Activated CD4-positive, alpha-beta T cell treated with anti-CD3 and anti-CD28 coated beads for 36 hours (primary cell): ENCODE results near the gene PRR15. TPM values are rescaled to one million over a fixed set of nuclear protein-coding genes. Genes with fewer than 3 reads are reported as not detected.
"Not testable (repeated sequence)": the region's sequence is repeated elsewhere in the genome, so short reads cannot be mapped to it uniquely, and the experiment has no call there.

ENCODE experiments used
- ATAC-seq: fragments of 200-7000 bp; cut with Tn5 transposase; one replicate; pipeline ENCODE4 v1.10.0; 2021; ENCODE audit warnings: mild to moderate bottlenecking, moderate library complexity
- CTCF ChIA-PET: fragments of 350-600 bp; sonication (Branson Sonifier 250); formaldehyde crosslinking; loops from one replicate; lab custom pipeline; 2021; ENCODE audit warnings: antibody characterized with exemption; lab: Charles Lee
- POLR2A ChIA-PET: fragments of 350-600 bp; sonication (Branson Sonifier 250); formaldehyde crosslinking; loops from one replicate; lab custom pipeline; 2021; ENCODE audit warnings: antibody characterized with exemption, inconsistent platforms; lab: Charles Lee
- DNase-seq: peaks from one replicate; pipeline ENCODE4 v3.0.0-alpha.2; 2020
- H3K27ac Mint-ChIP-seq: one replicate; pipeline ENCODE4 v1.8.0; 2021; ENCODE audit warnings: mixed read lengths
- H3K27me3 Mint-ChIP-seq: one replicate; pipeline ENCODE4 v1.8.0; 2021; ENCODE audit warnings: mixed read lengths
- H3K36me3 Mint-ChIP-seq: one replicate; pipeline ENCODE4 v1.8.0; 2021; ENCODE audit warnings: low read depth, mixed read lengths
- H3K4me1 Mint-ChIP-seq: one replicate; pipeline ENCODE4 v1.8.0; 2021; ENCODE audit warnings: mixed read lengths
- H3K4me3 Mint-ChIP-seq: one replicate; pipeline ENCODE4 v1.8.0; 2021; ENCODE audit warnings: mild to moderate bottlenecking, moderate library complexity, mixed read lengths
- H3K9me3 Mint-ChIP-seq: one replicate; pipeline ENCODE4 v1.8.0; 2021; ENCODE audit warnings: low read depth, mixed read lengths
- intact Hi-C, 2 experiments: fragments of 100-400 bp; cut with DNase I in 1 of 2; cut with micrococcal nuclease in 1 of 2; formaldehyde crosslinking; loops; one replicate each; pipeline versions ENCODE4 v1.14.2 to v1.15.1; 2022 to 2024; cut with DNase I, micrococcal nuclease
- total RNA-seq, 2 experiments: library from RNA; stranded (reverse); gene quantifications; one replicate each; pipeline ENCODE4 v1.2.3, GENCODE V29; 2021

Gene PRR15
- not detected for total RNA-seq

- no peaks in the 10 kb centered on the region for H3K9me3 Mint-ChIP-seq
- no peaks in the 10 kb centered on the region for H3K36me3 Mint-ChIP-seq
- H3K4me3 Mint-ChIP-seq: peak within 1 kb of the TSS; percentile 70
- ATAC-seq (peak; percentile 33), DNase-seq (peak; percentile 43)
- peaks cover 60% of the 10 kb centered on the region for H3K27me3 Mint-ChIP-seq
- ChIA-PET CTCF (no interaction called here), POLR2A (no interaction called here)
- no peak within 1 kb of the TSS for H3K27ac Mint-ChIP-seq
- peaks cover 15% of the 10 kb centered on the region for H3K4me1 Mint-ChIP-seq
- intact Hi-C loops: loop anchor here in 1 of 2 experiments (10.0 kb wide), 1 partner anchor 609 kb away; the partner anchor contains the start of gene TRIL
Observed at GRCh38 chr7:29563590-29564495, at the start of gene PRR15. TSS of gene PRR15 (plus strand) at chr7:29563835. CDS start at chr7:29566330, 2,495 bp downstream.

GRCh38 chr7:29516491-29516890, 47.1 kb upstream of the PRR15 start:
- H3K4me1 Mint-ChIP-seq: no peaks in the 10 kb centered on the region
- peaks cover 2% of the 10 kb centered on the region for H3K9me3 Mint-ChIP-seq
- no peaks in the 10 kb centered on the region for H3K36me3 Mint-ChIP-seq
- no peak for DNase-seq
- POLR2A ChIA-PET: no interaction called here
- no peak for ATAC-seq
- H3K27ac Mint-ChIP-seq: no peak overlapping the region
- intact Hi-C loops: no loop called here
- H3K27me3 Mint-ChIP-seq: no peaks in the 10 kb centered on the region
- no peak overlapping the region for H3K4me3 Mint-ChIP-seq
- CTCF ChIA-PET: no interaction called here

- ATAC-seq: no peak
- no peaks in the 10 kb centered on the region for H3K36me3 Mint-ChIP-seq
- intact Hi-C loops: no loop called here
- H3K27ac Mint-ChIP-seq: no peak overlapping the region
- peaks cover 8% of the 10 kb centered on the region for H3K9me3 Mint-ChIP-seq
- no peaks in the 10 kb centered on the region for H3K4me1 Mint-ChIP-seq
- H3K27me3 Mint-ChIP-seq: peaks cover 8% of the 10 kb centered on the region
- H3K4me3 Mint-ChIP-seq: no peak overlapping the region
- POLR2A ChIA-PET: no interaction called here
- CTCF ChIA-PET: no interaction called here
- no peak for DNase-seq
Observed at GRCh38 chr7:29518616-29519015, 45.0 kb upstream of the PRR15 start.

GRCh38 chr7:29523728-29524127, 39.9 kb upstream of the PRR15 start:
- Mint-ChIP-seq H3K36me3 (no peaks in the 10 kb centered on the region), H3K4me1 (no peaks in the 10 kb centered on the region)
- POLR2A ChIA-PET: no interaction called here

GRCh38 chr7:29527505-29528108, 36.0 kb upstream of the PRR15 start:
- ChIA-PET CTCF (interaction anchor here (1.3 kb wide), 1 partner anchor 78 kb away, joined by 3 read pairs; no protein-coding TSS in a partner anchor), POLR2A (no interaction called here)
- no peak for ATAC-seq

More at GRCh38 chr7:29523728-29524127, 39.9 kb upstream of the PRR15 start:
- no peak for ATAC-seq
- Mint-ChIP-seq H3K4me3 (no peak overlapping the region), H3K9me3 (peaks cover 8% of the 10 kb centered on the region), H3K27ac (no peak overlapping the region), H3K27me3 (peaks cover 8% of the 10 kb centered on the region)
- intact Hi-C loops: no loop called here
- CTCF ChIA-PET: no interaction called here
- DNase-seq: no peak

GRCh38 chr7:29528526-29528925, 35.1 kb upstream of the PRR15 start:
- CTCF ChIA-PET: interaction anchor here (1.3 kb wide), 1 partner anchor 77 kb away, joined by 3 read pairs; no protein-coding TSS in a partner anchor
- H3K27ac Mint-ChIP-seq, DNase-seq, ATAC-seq, H3K4me1 Mint-ChIP-seq, H3K36me3 Mint-ChIP-seq, H3K9me3 Mint-ChIP-seq, POLR2A ChIA-PET, H3K4me3 Mint-ChIP-seq, intact Hi-C loops: not testable (repeated sequence)
- H3K27me3 Mint-ChIP-seq: peaks cover 11% of the 10 kb centered on the region

More at GRCh38 chr7:29527505-29528108, 36.0 kb upstream of the PRR15 start:
- no peak for DNase-seq
- Mint-ChIP-seq H3K9me3 (peaks cover 5% of the 10 kb centered on the region), H3K4me3 (no peak overlapping the region), H3K27ac (no peak overlapping the region), H3K27me3 (peaks cover 13% of the 10 kb centered on the region), H3K36me3 (no peaks in the 10 kb centered on the region), H3K4me1 (no peaks in the 10 kb centered on the region)
- intact Hi-C loops: no loop called here

- H3K27ac Mint-ChIP-seq: no peak overlapping the region
- H3K36me3 Mint-ChIP-seq: no peaks in the 10 kb centered on the region
- H3K27me3 Mint-ChIP-seq: peaks cover 18% of the 10 kb centered on the region
- intact Hi-C loops: no loop called here
- H3K4me1 Mint-ChIP-seq: no peaks in the 10 kb centered on the region
- DNase-seq (no peak), ATAC-seq (no peak)
- H3K9me3 Mint-ChIP-seq: no peaks in the 10 kb centered on the region
- POLR2A ChIA-PET: interaction anchor here (0.6 kb wide), 1 partner anchor 113 kb away, joined by 3 read pairs; no protein-coding TSS in a partner anchor
- H3K4me3 Mint-ChIP-seq: no peak overlapping the region
- CTCF ChIA-PET: no interaction called here
Observed at GRCh38 chr7:29538389-29538788, 25.2 kb upstream of the PRR15 start.

- ATAC-seq (no peak), DNase-seq (no peak)
- no peaks in the 10 kb centered on the region for H3K4me1 Mint-ChIP-seq
- intact Hi-C loops: no loop called here
- H3K36me3 Mint-ChIP-seq: no peaks in the 10 kb centered on the region
- H3K27me3 Mint-ChIP-seq: peaks cover 21% of the 10 kb centered on the region
- ChIA-PET CTCF (interaction anchor here (0.7 kb wide), 1 partner anchor 32 kb away, joined by 3 read pairs; no protein-coding TSS in a partner anchor), POLR2A (no interaction called here)
- no peaks in the 10 kb centered on the region for H3K9me3 Mint-ChIP-seq
- no peak overlapping the region for H3K4me3 Mint-ChIP-seq
- H3K27ac Mint-ChIP-seq: no peak overlapping the region
Observed at GRCh38 chr7:29539471-29539870, 24.2 kb upstream of the PRR15 start.

- intact Hi-C loops: no loop called here
- Mint-ChIP-seq H3K4me1 (no peaks in the 10 kb centered on the region), H3K9me3 (no peaks in the 10 kb centered on the region), H3K4me3 (no peak overlapping the region), H3K27ac (no peak overlapping the region), H3K36me3 (no peaks in the 10 kb centered on the region), H3K27me3 (peaks cover 17% of the 10 kb centered on the region)
- ATAC-seq (no peak), DNase-seq (no peak)
- ChIA-PET POLR2A (no interaction called here), CTCF (no interaction called here)
Observed at GRCh38 chr7:29547421-29547820, 16.2 kb upstream of the PRR15 start.

GRCh38 chr7:29548823-29549222, 14.8 kb upstream of the PRR15 start:
- no peak overlapping the region for H3K27ac Mint-ChIP-seq
- POLR2A ChIA-PET: no interaction called here
- no peak overlapping the region for H3K4me3 Mint-ChIP-seq

GRCh38 chr7:29552392-29552791, 11.2 kb upstream of the PRR15 start:
- DNase-seq: no peak
- no peaks in the 10 kb centered on the region for H3K4me1 Mint-ChIP-seq
- H3K9me3 Mint-ChIP-seq: no peaks in the 10 kb centered on the region
- no peaks in the 10 kb centered on the region for H3K36me3 Mint-ChIP-seq
- ATAC-seq: no peak
- POLR2A ChIA-PET: no interaction called here
- CTCF ChIA-PET: interaction anchor here (1.5 kb wide), 1 partner anchor 9 kb away, joined by 7 read pairs; no protein-coding TSS in a partner anchor
- no peak overlapping the region for H3K27ac Mint-ChIP-seq
- intact Hi-C loops: no loop called here
- H3K4me3 Mint-ChIP-seq: no peak overlapping the region
- peaks cover 22% of the 10 kb centered on the region for H3K27me3 Mint-ChIP-seq

More at GRCh38 chr7:29548823-29549222, 14.8 kb upstream of the PRR15 start:
- ATAC-seq (no peak), DNase-seq (no peak)
- no peaks in the 10 kb centered on the region for H3K9me3 Mint-ChIP-seq
- H3K4me1 Mint-ChIP-seq: no peaks in the 10 kb centered on the region
- CTCF ChIA-PET: no interaction called here
- H3K36me3 Mint-ChIP-seq: no peaks in the 10 kb centered on the region
- intact Hi-C loops: no loop called here
- H3K27me3 Mint-ChIP-seq: peaks cover 16% of the 10 kb centered on the region
